ENCODE data around the gene PHF10.
A peak's percentile ranks its signal among the peaks of the same experiment; 100 is the strongest.
"Not testable (repeated sequence)": the region's sequence is repeated elsewhere in the genome, so short reads cannot be mapped to it uniquely, and the experiment has no call there.

PHF10 gene

GRCh38 chr6:169724494-169725124 is at the start of gene PHF10:
TSS of gene PHF10 (minus strand) at chr6:169724500. CDS start at chr6:169723931, 569 bp downstream.
- peak; percentile 62 for DNase-seq

DNA sequence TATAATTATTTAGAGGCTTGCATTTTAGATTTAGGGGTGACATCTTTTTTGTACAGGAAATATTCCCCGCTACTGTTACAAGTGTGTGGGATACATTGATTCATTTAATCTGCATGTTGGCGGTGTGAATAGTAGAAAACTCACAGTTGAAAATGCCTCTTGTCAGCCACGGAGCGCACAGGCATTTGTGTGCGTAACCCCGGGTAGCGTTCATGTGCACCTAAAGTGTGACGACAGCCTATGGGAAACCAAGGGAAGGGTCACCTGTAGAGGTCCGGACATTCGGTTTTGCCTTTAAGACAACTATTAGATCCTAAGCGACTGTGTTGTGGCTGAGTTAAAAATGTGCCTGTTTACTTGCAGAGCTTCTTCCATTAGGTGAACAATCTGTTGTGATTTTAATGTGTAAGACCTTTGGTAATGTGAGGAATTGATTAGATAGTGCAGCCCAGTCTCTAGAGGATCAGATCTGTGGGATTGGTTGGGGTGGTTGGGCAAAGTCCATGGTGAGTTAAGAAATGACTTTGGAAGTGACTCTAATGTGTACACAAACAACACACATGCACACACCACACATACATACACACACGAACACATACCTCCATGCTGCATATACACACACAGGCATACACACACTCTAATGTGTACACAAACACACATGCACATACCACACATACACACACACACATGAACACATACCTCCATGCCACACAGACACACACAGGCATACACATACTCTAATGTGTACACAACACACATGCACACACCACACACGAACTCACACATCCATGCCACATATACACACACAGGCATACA is 42.8 kb upstream of the PHF10 start:
- no peak for DNase-seq

- no peak for DNase-seq
These were observed 41.9 kb upstream of the PHF10 start for GRCh38 chr6:169766232-169766631.

DNA sequence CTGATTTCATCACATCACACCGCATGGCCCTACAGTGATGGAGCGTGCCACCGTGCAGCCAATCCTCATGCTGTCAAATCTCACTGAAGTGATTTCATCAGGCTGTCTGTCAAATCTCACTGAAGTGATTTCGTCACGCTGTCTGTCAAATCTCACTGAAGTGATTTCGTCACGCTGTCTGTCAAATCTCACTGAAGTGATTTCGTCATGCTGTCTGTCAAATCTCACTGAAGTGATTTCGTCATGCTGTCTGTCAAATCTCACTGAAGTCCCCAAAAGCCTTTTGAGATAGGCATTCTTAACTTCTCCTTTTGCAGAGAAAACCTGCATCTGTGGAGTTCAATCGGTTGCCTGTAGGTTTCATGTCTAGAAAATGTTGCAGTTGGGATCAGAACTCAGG is 41.5 kb upstream of the PHF10 start:
- not testable (repeated sequence) for DNase-seq

DNA sequence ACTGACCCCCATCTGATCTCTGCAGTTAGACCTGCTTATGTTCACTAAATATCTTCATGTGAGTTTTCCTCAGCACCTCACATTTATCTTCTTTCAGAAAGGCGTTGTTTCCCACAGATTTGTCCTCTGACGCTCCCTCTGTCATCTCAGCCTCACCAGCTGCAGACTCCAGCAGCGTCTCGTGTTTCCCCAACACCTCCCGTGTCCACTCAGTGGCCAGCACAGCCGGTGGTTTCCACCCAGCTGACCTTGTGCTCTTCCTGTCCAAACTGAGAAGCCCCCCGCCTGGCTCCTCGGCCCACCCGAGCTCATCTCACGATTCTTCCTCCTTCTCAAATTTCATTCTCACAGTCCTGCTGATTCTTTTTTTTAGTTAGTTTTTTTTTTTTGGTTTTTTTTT is 39.6 kb upstream of the PHF10 start:
- DNase-seq = no peak

GRCh38 chr6:169763308-169763707 is 39.0 kb upstream of the PHF10 start:
- DNase-seq = no peak

DNA sequence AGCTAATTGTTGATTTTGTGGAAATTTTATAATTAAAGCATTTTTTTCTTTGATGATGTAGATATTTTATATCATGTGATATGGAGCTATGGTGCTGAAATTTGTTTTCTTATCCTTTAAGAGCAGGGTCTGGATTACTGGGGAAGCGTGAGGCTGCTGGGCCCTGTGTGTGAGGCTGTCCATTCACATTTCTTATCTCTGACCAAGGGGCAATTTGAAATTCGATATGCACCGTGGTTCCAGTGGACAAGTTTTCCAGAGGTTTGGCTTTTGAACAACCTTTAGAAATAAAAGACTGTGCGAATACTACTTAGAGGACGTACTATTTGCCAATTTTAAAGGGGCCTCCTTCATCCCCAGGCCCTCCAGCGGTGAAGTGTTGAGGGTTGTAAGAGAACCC is 30.9 kb upstream of the PHF10 start:
- DNase-seq = no peak

GRCh38 chr6:169752074-169752623 is 27.8 kb upstream of the PHF10 start:
- no peak for DNase-seq

GRCh38 chr6:169751242-169752073 is 27.2 kb upstream of the PHF10 start, which contains the start of the genes DYNLT2 and ERMARD:
TSS of gene DYNLT2 (minus strand) at chr6:169751572. CDS start at chr6:169751458, 114 bp downstream.
TSS of gene ERMARD (plus strand) at chr6:169751622. CDS start at chr6:169751658, 36 bp downstream.
- DNase-seq = peak; percentile 90

DNA sequence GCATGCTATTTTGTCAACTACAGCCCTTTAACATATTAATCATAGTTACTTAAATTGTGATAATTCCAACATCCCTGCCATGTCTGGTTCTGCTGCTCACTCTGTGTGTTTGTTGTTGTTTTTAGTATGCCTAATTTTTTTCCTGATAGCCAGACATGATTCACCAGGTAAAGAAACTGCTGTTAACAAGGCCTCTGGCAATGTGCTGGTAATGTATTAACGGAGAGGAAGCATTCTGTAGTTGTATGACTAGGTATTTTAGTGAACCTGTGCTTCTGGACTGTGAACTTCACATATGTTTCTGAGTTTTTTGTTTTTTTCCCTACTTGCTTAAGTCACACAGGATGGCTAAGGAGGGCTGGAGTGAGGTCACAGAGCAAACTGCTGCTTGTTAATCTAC is 22.3 kb upstream of the PHF10 start:
- no peak for DNase-seq

- no peak for DNase-seq
These were observed 21.1 kb upstream of the PHF10 start for GRCh38 chr6:169745405-169745804.

DNA sequence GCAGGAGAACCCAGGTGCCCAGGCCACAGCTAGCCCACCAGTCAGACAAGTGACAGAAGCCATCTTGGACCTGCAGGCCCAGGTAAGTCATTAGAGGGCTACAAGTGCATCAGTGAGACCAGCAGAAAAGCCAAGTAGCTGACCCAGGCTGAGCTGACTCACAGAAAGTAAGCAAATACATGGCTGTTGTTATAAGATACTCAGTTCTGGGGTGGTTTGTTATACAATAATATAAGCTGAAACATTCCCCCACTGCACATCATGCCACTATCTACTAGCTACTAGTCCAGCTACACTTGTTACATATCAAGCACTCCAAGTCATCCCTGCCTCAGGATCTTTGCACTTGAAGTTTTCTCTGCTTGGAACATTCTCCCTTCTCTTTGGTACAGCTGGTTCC is 17.0 kb upstream of the PHF10 start:
- no peak for DNase-seq

DNA sequence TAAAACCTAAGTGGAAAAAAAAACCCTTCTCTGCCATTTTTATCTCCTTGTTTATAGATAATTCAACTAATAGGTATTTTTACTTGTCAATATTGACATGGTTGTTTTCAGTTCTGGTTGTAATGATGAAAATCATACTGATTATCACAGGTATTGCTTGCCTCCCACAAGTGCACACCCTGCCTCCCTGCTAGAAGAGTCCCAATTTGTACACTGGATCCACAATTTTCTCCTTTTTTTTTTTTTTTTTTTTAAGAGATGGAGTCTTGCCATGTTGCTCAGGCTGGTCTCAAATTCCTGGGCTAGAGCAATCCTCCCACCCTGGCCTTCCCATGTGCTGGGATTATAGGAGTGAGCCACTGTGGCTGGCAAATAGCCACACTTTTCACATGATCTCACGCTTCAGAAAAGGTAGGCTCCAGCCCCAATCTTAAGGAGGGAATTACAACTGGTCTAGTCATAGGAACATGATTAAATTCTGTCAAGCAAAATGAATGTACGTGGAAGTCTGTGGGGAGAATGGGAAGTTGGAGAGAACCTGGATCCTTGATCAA is 14.8 kb upstream of the PHF10 start:
- DNase-seq = peak; percentile 73

GRCh38 chr6:169738204-169738975 is 14.1 kb upstream of the PHF10 start:
- peak; percentile 91 for DNase-seq

GRCh38 chr6:169729961-169730360 is 5.7 kb upstream of the PHF10 start:
- DNase-seq = no peak

GRCh38 chr6:169726963-169727362 is 2.7 kb upstream of the PHF10 start:
- no peak for DNase-seq

GRCh38 chr6:169726049-169726400 is 1.7 kb upstream of the PHF10 start:
- no peak for DNase-seq

DNA sequence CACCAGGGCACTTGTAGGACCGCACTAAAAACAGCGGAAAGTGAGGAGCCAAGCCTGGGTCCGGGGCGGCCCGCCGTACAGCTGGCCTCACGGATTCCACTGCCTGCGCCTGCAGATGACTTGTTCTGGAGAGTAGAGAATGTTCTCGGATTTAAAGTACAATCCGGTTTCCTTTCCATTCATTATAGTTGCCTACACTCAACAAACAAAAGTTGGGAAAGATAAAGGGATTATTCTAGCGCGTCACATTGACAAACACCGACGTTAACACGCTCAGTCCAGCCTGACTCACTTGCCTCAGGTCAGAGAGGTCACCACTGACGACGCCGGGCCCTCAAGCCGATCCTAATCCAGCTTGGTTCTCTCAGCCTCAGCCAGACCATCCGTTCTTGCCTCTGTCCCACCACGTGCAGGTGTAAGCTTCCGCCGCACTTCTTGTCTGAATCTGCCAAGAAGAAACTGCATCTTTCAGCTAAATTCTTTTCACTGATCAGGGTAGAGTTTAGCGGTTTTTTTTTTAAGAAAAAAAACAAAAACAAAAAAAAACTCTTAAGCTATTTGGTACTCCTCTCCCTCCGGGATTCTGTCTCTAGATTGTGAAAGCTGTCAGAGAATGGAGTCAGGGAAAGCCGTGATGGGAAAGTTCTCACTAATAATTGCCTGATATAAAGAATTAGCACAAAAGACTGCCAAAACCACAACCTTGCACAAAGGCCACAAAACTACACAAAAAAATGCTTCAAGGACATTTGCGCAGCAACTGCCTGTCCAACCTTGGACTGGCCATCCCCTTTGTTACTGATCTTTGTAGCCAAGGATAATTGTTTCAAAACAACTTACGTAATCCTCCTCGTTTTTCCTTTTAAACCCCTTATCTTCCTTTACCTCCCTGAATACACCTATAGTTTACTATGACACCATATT is 1.1 kb upstream of the PHF10 start:
- DNase-seq = peak; percentile 57

GRCh38 chr6:169723991-169724493 is 258 bp downstream of the PHF10 start:
- no peak for DNase-seq

DNA sequence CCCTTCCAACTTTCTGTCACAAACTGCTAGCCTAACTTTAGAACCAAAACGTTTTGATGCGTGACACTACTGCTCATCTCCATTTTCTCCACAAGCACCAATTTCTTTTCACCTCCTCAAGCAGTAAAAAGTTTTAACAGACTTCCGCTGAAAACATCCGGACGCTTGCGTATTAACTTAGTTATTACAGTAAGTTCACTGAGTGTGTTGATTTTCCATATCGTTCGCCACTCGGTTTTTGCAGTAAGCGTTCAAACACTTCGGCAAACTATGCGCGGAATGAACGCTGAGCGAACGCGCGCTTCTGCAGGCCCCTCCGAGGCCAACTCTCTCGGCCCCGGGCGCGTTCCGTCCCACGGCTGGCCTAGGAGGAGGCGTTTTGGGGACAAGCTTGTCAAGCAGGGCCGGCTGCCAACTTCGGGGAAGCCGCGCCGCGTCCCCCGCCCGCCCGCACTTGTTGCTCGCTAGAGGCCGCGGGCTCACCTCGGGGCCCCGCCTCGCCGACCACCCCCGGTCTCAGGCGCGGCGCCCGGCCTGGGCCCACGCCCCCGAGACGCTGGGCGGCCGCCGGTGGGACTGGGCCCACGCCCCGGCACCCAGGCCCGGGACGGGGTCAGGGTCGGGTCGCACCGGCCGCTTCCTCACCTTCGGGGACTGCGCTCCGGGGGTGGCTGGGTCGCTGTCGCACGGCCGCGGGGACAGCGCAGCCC is 945 bp downstream of the PHF10 start:
- DNase-seq = peak; percentile 28
